IMR-90 (cell line): Measurements from ENCODE around the gene REXO1.

Source experiments
- CEBPB ChIP-seq: IDR thresholded peaks from 2 replicates; pipeline ENCODE4 v1.6.1; 2012; ENCODE audit warnings: low read depth, low read length, improper control_type of control experiment
- CHD1 ChIP-seq: IDR thresholded peaks from 2 replicates; pipeline ENCODE4 v1.6.1; 2012; ENCODE audit warnings: low read depth, low read length, improper control_type of control experiment
- FOS ChIP-seq: fragments of 150-350 bp; IDR thresholded peaks from 2 replicates; pipeline ENCODE4 v1.6.1; 2016; ENCODE audit warnings: low read depth, low read length
- MAFK ChIP-seq: IDR thresholded peaks from 2 replicates; pipeline ENCODE4 v1.6.1; 2012; ENCODE audit warnings: low read depth, low read length, improper control_type of control experiment
- MAZ ChIP-seq: IDR thresholded peaks from 2 replicates; pipeline ENCODE4 v1.6.1; 2012; ENCODE audit warnings: low read depth, mild to moderate bottlenecking, low read length, improper control_type of control experiment, moderate library complexity, borderline replicate concordance
- POLR2A ChIP-seq: IDR thresholded peaks from 2 replicates; pipeline ENCODE4 v1.6.1; 2012; ENCODE audit warnings: mild to moderate bottlenecking, low read depth, low read length
- RCOR1 ChIP-seq: IDR thresholded peaks from 2 replicates; pipeline ENCODE4 v1.6.1; 2012; ENCODE audit warnings: mild to moderate bottlenecking, low read length, improper control_type of control experiment; ENCODE audit not compliant: insufficient replicate concordance
- RFX5 ChIP-seq: IDR thresholded peaks from 2 replicates; pipeline ENCODE4 v1.8.0; 2012; ENCODE audit warnings: low read depth, mild to moderate bottlenecking, low read length, moderate library complexity
- SMC3 ChIP-seq: fragments of 150-350 bp; IDR thresholded peaks from 2 replicates; pipeline ENCODE4 v1.6.1; 2016; ENCODE audit warnings: low read depth, mild to moderate bottlenecking, antibody characterized with exemption, low read length, moderate library complexity
- TF ChIP-seq, protein P1 (sequence below): conservative IDR thresholded peaks from 2 replicates; pipeline ENCODE4 v1.5.1; 2012; ENCODE audit warnings: mild to moderate bottlenecking, low read depth, low read length, improper control_type of control experiment
- TF ChIP-seq, protein P2 (sequence below): fragments of 150-350 bp; IDR thresholded peaks from 2 replicates; pipeline ENCODE4 v1.6.1; 2017; ENCODE audit warnings: mild to moderate bottlenecking, antibody characterized with exemption, low read length, low read depth

DNA sequence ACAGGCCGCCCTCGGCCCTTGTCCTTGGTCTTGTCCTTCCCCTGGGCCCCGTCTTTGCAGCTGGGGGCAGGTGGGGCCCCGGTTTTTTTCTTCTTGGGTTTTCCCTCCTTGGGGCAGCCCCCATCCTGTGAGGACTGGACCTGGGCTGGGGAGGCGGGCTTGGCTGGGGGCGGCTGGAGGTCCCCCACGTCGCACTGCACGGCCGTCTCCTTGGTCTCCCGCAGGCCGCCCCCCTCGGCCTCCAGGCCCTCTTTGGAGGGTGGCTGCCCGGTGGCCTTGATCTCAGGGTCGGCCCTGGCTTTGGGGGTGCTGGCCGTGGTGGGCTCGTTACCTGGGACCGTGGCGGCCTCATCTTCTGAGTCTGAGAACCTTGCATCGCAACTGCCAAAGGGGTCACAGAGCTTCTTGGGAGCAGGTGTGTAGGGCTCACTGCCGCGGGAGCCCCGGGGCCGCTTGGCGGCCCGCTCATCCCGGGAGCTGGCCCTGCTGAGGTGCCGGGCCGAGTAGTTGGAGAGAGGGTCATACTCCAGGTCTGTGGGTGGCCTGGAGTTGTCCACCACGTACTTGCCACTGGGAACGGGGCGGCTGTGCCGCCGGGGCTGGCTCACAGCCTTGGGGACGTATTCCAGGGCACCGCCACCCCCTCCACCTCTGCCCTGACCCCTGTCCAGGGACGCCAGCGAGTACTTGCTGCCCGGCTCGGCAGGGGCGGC, 20.6 kb downstream of the REXO1 start:
- TF ChIP-seq POLR2A (no peak), CHD1 (no peak), CEBPB (no peak), SMC3 (no peak), RFX5 (no peak), FOS (no peak), MAZ (no peak), RCOR1 (no peak), MAFK (no peak)
- TF ChIP-seq, protein P1, sequence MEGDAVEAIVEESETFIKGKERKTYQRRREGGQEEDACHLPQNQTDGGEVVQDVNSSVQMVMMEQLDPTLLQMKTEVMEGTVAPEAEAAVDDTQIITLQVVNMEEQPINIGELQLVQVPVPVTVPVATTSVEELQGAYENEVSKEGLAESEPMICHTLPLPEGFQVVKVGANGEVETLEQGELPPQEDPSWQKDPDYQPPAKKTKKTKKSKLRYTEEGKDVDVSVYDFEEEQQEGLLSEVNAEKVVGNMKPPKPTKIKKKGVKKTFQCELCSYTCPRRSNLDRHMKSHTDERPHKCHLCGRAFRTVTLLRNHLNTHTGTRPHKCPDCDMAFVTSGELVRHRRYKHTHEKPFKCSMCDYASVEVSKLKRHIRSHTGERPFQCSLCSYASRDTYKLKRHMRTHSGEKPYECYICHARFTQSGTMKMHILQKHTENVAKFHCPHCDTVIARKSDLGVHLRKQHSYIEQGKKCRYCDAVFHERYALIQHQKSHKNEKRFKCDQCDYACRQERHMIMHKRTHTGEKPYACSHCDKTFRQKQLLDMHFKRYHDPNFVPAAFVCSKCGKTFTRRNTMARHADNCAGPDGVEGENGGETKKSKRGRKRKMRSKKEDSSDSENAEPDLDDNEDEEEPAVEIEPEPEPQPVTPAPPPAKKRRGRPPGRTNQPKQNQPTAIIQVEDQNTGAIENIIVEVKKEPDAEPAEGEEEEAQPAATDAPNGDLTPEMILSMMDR = no peak
- TF ChIP-seq, protein P2, sequence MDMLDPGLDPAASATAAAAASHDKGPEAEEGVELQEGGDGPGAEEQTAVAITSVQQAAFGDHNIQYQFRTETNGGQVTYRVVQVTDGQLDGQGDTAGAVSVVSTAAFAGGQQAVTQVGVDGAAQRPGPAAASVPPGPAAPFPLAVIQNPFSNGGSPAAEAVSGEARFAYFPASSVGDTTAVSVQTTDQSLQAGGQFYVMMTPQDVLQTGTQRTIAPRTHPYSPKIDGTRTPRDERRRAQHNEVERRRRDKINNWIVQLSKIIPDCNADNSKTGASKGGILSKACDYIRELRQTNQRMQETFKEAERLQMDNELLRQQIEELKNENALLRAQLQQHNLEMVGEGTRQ = no peak
